Renal cortical epithelial cell (primary cell): ENCODE measurements around the gene STXBP6. TPM values are rescaled to one million over a fixed set of nuclear protein-coding genes. Genes with fewer than 3 reads are reported as not detected.

Experiments
- DNase-seq: peaks from one replicate; pipeline ENCODE4 v3.0.0-alpha.2; 2011; ENCODE audit warnings: low read depth
- total RNA-seq: library from RNA; depleted of rRNA; stranded (reverse); fragments of >200 nt; gene quantifications from 2 replicates; pipeline ENCODE4 v1.2.3, GENCODE V29; 2014

STXBP6 gene
- total RNA-seq, 1 donor from 2014 or later, result 0.50 TPM

DNA sequence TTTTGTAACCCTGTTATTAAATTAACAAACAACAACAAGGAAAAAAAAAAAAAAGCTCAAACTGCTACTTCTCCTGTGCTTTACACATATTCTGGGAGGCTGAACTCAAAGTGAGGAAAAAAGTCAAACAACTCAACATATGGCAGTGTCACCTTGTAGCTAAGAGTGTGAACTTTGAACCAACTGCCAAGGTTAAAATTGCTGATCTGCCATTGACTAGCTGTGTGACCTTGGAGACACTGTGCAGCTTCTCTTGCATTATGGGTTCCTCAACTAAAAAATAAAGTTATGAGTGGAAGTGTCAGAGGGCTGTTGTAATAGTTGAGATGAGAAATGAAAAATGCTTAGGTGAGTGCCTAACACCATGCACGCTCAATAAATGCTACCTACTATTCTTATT is 34.2 kb downstream of the STXBP6 start:
- no peak for DNase-seq

DNA sequence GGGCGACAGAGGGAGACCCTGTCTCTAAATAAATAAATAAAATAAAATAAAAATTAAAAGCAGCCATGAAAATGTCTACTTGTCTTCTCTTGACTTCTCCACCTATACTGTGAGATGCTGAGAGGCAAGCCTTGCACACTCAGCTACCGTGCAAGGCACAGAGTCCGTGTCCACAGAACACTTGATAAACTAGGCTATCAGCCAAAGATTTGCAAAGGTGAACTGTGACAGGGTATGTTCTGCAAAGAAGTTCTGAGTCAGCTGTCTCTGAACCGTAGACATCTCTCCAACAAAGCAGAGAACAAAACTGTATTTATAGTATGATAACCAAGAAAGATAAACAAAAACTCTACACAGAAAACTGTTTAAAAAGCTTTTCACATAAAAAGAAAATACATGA is 35.5 kb downstream of the STXBP6 start:
- peak; percentile 11 for DNase-seq

DNA sequence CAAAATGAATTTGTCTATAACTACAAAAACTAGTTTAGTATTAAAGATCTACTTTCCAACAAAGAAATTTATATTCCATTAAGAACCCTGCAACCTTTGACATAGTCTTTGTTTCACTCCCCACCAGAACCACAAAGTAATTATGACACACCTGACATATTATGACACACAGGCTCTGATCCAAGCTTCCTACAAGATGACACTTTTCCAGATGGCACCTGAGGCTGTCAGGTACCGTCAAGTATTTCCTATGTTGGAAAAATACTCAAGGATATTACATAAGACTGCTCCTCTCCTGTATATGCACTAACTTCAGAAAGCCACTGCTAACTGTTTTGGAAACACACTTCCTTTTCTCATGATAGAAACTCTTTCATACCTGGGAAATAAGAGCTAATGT is 38.9 kb downstream of the STXBP6 start:
- no peak for DNase-seq

DNA sequence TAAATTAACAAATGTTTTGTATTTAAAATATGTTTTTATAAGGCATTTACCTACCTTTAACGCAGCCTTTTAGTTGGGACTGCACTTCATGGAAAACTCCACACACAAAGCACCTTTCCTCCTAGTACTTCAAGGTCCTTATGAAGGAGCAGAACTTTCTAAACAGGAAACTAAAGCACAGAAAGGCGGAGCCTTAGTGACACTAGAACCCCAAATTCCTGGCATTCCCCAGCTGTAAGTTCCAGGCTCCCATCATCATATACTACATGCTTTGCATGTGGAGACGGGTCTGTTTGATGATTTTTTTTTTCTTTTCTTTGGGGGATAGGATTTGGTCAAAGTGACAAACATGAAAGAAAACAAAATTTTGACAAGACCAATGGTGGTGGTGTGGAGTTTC is 39.5 kb downstream of the STXBP6 start:
- no peak for DNase-seq

DNA sequence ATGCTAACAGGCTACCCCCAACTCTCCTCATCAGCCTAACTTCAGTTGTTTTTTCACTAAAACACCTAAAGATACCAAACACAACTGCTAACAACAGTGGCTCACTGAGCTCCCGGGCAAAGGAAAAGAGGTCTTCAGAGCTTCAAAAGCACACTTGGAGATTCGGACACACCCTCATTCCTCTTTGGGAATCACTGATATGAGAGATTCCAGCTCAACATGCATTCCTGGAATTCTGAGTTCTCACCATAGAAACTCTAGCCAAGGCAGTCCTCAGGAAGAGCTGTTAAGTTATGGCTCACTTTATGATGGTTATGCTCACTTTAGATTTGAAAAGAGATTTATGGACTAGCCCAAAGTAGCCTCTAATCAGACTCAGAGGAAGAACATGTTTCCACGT is 40.1 kb downstream of the STXBP6 start:
- DNase-seq, result peak; percentile 33

DNA sequence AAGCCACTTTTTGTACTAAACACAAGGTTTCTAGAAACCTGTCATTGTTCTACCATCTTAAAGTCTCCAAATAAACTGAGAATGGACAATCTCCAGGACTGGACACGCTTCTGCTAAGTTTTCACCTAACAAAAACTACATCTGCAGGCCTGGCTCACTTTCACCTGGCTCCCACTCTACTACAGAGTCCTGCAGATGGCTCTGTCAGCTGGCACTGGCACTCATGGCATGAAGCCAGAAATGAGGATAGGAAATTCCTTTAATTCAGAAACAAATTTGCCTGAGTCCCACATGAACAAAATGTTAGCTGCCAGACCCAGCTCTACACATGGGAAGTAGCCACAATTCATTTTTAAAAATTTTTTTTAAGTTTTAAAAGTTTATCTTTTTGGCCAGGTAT is 42.1 kb downstream of the STXBP6 start:
- DNase-seq, result no peak

DNA sequence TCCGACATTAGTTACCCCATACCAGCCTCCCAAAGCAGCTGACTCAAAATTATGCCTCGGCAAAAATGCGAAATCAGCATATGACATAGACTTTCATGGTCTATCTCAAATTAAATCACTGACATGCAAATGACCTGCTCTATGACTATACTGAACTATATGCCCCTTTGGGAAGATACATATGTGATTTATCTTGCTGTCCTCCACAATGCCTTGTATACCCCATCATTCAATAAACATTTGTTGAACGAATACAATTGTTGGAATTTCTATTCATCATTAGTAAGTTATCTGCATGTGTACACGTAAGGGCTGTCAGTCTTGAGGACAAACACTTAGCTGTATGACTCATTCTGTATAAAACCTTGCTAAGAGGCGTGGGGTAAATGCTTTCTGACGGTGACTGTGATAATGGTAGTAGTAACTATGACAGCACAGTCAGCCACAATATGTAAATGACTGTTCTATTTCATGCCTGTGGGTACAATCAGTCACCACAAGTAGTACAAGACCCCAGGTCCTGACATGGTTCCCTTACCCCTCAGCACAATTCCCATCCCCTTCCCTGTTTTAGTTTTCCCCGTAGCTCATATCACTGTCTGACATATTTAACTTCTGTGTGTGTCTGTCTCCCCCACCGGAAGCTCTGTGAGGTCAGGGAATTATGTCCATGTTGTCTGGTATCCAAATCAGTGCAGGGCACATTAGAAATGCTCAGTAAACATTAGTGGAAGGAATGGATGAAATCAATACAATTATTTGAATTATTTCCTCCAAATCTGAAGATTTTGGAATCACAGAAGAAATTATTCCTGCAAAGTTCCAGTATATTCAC is 42.8 kb downstream of the STXBP6 start:
- peak; percentile 92 for DNase-seq

DNA sequence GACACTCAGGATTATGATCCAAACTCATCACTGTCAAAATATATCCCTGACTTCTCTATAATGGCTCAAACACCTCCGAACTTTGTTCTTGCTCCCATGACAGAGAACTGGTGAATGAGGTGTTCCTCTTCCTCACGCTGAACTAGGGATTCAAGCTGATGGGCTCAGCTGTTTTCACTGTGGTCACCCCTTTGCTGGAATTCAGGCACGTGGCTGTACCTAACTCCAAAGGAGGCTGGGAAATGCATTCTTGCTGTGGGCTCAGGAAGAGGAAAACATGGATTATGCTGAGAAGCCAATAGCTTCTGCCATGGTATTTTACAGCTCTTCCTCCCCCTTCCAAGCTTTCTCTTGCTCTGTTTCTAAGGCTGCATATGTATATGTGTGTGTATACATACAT is 43.9 kb downstream of the STXBP6 start:
- DNase-seq, result no peak

DNA sequence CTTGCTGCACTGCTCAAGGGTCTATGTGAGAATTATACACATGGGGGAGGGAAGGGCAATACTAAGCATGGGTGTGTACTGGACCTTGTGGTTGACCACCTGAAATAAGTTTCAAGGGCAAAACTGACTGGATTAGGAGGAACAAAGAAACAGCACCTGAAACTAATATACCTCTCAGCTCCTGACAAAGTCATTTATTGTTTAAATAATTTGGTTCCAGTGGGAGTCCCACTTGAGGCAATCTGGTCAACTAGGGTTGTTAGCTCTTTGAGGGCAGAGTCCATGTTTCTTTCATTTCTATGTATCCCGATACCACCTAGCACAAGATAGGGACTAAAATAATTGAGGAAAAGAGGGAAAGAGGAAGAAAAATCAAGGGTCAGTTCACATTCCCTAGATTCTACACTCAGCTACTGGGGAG is 45.5 kb downstream of the STXBP6 start:
- DNase-seq, result no peak

DNA sequence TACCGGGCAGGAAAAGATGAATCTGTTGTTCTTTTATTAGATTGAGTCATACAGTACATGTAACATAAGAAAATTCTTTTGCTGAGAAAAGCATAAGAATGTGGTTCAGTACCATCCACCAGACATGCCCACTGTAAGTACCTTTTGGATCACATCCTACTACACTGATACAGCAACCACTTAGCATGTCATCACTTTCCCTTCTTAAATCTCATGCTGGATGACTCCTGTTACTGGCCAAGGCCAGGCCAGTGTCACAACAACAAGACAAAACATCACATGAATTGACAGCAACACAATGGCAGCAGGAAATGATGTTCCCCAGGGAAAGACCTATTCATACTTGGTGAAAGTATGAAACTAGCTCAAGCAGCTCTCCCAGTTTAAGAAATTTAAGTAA is 46.4 kb downstream of the STXBP6 start:
- no peak for DNase-seq

DNA sequence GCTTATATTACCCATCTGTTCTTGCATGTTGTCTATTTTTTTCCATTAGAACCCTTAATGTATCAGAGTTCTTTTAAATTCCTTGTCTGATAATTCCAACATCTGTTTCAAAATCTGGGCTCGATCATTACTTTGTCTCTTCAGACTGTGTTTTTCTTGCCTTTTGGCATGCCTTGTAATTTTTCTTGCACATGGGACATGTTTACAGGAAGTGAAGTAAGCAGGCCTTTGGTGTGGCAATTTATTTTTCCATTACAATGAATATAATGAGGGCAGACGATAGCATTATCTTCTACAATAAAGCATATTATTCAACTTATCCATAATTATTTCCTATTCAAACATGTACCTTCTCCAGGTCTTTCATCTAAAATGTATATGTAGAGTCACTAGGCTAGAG is 48.3 kb downstream of the STXBP6 start:
- no peak for DNase-seq

DNA sequence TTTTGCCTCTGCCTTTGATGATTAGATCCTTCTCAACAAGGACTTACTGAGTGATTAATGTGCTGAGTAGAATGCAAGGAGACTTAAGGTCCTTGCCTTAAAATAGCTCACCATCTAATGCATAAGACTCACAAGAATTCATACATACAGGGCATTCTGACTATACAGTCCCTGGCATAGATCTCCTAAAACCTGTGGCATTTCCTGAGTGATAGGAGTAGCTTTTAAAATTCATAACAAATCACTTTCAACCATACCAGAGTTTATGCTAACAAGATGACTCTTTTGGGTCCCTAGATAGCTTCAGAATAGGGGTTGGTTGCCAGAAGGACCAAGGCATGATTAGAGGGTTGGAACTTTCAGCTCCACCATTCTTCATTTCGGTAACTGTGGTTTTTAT is 48.8 kb downstream of the STXBP6 start:
- DNase-seq, result no peak

DNA sequence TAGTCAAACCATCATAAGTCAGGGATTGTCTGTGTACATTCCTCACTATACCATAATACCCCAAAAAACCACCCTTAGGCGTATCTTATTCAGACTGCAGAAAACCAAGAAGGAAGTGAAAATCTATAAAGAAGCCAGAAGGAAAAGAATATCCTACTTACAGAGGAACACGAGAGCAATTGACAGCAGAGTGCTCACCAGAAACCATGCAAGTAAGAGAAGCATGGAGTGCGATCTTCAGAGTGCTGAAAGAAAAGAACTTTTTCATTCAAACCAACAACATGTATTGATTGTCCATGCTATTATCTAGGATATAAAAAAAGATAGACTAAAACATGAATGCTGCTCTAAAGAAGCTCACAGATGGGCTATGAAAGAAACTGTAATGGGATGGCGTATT is 50.8 kb downstream of the STXBP6 start:
- DNase-seq, result no peak

DNA sequence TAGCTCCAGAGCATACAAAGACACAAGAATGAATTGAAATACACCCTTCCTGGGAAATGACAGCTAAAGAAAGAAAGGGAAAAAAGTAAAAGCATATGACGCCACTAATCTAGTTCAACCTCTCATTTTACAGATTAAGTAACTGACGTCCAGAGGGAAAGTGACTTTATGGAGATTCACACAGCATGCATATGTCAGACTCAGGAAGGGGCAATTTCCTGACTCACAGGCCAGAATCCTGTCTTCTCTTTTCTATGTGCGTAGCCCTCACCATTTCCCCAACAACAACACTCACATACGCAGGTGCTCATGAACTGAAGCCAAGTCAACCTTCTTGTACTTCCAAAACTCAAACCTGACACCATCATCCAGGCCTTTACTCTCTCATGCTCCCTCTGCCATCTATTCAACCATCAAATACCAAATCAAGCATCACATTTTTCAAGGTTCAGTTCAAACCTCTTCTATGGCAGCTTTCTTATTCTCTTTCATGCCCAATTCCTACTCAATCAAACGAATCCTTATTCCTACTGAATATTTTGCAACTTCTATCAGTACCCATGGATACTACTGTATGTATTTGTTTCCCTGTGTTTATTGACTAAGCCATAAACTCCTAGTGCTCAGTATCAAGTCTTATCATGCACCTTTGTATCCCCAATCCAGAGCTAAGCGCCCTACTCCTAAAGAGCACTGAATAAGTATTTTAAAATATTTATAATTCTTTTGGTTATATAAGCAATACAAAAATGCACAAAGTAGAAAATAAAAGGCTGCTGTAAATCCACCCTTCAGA is 52.8 kb downstream of the STXBP6 start:
- DNase-seq, result no peak

DNA sequence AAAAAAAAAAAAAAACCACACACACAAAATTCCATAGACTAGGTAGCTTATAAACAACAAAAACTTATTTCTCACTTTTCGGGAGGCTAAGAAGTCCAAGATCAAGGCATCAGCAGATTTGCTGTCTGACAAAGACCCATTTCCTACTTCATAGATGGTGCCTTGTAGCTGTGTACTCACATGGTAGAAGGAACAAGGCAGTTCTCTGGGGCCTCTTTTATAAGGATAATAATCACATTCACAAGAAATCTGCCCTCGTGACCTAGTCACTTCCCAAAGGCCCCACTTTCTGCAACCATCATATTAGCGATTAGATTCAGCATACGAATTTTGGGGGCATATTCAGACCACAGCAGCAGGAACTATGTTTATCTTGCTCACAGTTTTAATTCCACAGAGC is 54.9 kb downstream of the STXBP6 start:
- no peak for DNase-seq

DNA sequence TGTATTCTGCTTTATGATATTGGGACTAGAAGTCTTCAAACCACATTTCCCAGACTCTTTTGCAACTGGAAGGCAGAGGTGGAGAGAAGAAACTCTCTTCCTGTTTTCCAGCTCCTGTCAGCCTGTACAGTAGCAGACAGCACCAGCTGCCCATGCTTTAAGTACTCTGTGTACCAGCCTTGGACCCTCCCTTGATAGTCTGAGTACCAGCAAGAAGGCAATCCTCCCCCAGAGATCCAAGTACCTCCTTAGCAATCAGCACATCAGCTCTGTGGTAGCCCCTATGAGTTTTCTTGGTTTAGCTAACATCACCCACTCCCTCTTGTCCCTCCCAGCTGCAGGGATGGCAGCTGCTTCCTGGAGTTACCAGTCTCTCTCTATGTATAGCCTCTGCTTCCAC is 56.3 kb downstream of the STXBP6 start:
- no peak for DNase-seq

DNA sequence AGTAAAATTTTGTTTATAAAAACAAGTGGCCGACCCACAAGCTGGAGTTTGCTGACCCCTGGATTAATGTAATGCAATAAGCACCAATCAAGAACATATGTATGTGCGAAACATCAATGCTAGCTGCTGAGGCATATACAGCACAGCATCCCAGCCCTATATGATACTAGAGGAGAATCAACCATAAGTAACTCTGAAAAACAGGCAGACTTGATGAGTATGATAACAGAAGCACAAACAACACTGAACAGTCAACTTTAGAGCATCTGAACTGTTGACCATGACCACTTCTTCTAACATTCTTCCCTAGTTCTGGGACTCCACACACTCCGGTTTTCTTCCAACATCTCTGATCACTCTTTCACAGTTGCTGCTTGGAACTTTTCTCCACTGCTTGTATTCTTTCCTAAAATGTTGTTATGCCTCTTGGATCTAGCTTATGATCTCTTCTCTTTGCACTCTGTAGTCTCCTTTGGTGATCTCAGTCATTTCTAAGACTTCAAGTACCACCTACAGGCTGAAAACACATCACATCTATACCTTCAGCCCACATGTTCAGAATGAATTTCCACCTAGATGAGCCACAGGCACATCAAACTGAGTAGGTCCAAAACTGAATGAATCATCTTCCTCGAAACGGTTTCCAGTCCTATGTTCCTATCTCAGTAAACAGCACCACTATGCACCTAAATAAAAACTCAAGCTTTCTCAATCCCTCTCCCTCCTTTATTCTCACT is 57.2 kb downstream of the STXBP6 start:
- no peak for DNase-seq

DNA sequence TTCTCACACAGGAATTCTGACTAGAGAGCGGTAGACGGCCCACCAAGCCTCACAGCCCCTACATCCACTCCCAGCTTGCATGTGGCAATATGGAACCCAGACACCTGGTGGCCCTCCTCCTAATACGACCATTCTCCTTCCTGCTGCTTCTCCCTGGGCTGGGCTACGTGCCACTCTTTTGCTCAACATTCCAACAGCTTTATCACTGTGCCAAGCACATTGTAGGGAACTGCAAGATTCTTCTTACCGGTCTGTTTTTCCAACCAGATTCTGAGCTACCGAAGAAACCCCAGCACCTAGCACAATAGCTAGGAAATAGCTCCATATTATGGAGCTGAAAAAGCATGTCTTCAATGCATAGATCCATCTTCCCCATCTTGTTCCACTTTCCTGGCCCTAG is 58.1 kb downstream of the STXBP6 start:
- no peak for DNase-seq

DNA sequence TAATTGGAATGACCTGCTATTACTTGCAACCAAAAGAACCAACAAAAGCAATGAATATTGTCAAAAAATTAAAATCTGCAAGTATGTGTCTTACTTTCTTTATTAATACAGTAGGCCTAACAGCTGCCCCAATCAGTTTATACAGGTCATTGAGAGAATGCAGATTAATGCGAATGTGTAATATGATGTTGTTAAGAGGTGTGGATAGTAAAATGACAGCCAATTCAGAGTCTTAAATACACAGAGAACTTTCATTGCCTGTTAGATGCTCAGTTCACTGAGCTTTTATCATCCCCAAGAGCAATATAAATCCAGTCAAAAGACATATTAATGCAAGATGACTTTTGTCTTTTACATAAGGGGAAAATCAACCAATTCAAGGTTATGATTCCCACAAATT is 58.7 kb downstream of the STXBP6 start:
- no peak for DNase-seq

DNA sequence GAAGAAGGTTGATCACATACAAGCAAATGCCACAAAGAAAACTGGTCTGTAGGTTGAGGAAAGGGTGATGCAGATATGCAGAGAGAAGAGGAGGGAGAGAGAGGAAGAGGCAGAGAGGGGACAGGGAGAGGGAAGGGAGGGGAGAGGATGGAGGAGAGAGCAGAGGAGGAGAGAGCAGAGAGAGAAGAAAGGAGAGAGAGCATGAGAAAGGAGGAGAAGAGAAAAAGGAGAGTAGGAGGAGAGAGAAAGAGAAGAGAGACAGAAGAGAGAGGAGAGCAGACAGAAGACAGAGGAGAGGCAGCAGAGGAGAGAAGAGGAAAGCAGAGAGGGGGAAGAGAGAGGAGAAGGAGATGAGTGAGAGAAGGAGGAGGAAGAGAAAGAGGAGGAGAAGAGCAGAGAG is 59.2 kb downstream of the STXBP6 start:
- no peak for DNase-seq

DNA sequence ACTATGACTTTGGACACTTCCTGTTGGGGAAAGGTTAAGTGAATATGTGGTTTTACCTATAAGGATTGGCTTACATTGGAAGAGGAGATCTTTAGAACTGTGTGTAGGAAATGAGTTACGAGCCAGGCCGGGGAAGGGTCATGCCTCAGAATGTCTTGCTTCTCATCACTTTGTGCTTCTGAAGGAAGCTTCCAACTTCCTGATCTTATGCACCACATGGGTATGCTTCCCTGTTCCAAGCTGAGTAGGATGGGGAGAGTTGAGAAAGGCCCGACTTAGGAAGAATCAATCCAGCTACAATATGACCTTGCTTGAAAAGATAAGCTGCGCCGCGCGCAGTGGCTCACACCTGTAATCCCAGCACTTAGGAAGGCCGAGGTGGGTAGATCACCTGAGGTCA is 59.9 kb downstream of the STXBP6 start:
- DNase-seq, result no peak

DNA sequence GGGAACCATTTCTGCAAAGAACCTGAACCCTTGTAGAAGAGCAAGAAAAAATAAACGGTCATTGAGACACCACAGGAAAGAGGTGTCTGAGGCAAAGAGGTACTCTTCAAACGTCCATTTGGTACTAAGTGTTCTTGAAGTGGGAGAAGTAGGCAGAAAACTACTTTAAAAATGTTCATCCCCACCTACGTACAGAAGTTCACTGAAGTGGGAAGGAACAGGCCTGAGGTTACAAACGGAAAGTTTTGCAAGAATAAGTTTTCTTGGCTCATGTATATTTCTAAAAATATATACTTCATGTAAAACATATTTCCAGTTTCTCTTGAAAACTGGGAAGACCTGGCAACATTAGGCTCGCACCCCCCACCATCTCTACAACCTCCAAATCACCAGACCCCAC is 61.2 kb downstream of the STXBP6 start:
- DNase-seq, result no peak
